ENCODE data around the gene SPDYE4. TPM values are rescaled to one million over a fixed set of nuclear protein-coding genes. Genes with fewer than 3 reads are reported as not detected.
A peak's percentile ranks its signal among the peaks of the same experiment; 100 is the strongest.

SPDYE4 gene
- total RNA-seq, 2 experiments from 2014 or later = not detected

DNA sequence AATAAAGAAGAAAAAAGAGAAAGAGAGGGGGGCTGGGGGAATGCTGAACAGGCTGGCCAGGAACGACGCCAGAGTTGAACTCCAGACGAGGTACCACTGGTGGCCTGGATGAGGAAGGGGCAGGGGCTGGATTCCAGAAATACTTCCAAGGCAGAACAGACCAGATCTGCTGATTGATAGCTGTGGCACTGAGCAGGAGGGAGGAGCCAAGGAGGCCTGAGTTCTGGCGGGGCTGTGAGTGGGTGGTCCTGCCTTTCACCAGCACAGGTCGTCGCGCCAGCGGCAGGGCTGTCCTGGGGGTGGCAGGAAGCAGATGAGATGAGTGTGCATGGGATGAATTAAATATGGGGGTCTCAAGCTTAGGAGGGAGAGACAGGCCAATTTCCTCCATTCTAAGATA, 19.2 kb downstream of the SPDYE4 start:
- H3K4me3 Mint-ChIP-seq = peak overlapping the region; percentile 30
- no peak for ATAC-seq (ENCODE audit: poor library complexity)

DNA sequence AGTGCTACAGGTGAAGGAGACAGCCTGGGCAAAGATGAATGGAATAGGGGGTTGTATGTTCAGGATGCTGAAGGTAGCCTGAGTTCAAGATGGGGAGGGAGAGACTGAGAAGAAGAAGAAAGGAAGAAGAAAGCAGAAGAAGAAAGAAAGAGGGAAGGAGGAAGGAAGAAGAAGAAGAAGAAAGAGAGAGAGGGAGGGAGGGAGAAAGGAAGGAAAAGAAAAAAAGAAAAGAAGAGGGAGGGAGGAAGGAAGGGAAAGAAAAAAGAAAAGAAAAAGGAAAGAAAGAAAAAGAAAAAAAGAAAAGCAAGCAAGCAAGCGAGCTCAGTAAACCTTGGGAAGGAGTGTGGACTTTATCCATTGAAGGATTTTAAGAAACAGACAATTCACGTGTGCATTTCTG, 21.6 kb downstream of the SPDYE4 start:
- H3K4me3 Mint-ChIP-seq = no peak overlapping the region
- ChIA-PET CTCF (no interaction called here), POLR2A (interaction anchor here (1.2 kb wide), 1 partner anchor 353 kb away, joined by 3 read pairs; no protein-coding TSS in a partner anchor)
- no peaks in the 10 kb centered on the region for H3K36me3 Mint-ChIP-seq (ENCODE audit: low read depth)
- Histone ChIP-seq H3K4me1 (ENCODE audit: insufficient read depth, low read length) (peaks cover 15% of the 10 kb centered on the region), H3K36me3 (ENCODE audit: insufficient read depth, low read length) (no peaks in the 10 kb centered on the region), H3K4me3 (ENCODE audit: low read length) (no peak overlapping the region), H3K9me3 (ENCODE audit: control insufficient read depth in 1 of 2, insufficient read depth in 1 of 2, low read length in 2 of 2) (no peaks in the 10 kb centered on the region), H3K27me3 (ENCODE audit: control insufficient read depth in 1 of 2, insufficient read depth in 2 of 2, low read length in 2 of 2) (no peaks in the 10 kb centered on the region), H3K27ac (ENCODE audit: low read depth in 1 of 2, low read length in 2 of 2) (no peak overlapping the region)
- H3K9me3 Mint-ChIP-seq = no peaks in the 10 kb centered on the region
- H3K4me1 Mint-ChIP-seq (ENCODE audit: low read depth) = no peaks in the 10 kb centered on the region
- no peak for DNase-seq
- ATAC-seq (ENCODE audit: poor library complexity) = no peak
- no peak overlapping the region for H3K27ac Mint-ChIP-seq
- TF ChIP-seq, protein P1, sequence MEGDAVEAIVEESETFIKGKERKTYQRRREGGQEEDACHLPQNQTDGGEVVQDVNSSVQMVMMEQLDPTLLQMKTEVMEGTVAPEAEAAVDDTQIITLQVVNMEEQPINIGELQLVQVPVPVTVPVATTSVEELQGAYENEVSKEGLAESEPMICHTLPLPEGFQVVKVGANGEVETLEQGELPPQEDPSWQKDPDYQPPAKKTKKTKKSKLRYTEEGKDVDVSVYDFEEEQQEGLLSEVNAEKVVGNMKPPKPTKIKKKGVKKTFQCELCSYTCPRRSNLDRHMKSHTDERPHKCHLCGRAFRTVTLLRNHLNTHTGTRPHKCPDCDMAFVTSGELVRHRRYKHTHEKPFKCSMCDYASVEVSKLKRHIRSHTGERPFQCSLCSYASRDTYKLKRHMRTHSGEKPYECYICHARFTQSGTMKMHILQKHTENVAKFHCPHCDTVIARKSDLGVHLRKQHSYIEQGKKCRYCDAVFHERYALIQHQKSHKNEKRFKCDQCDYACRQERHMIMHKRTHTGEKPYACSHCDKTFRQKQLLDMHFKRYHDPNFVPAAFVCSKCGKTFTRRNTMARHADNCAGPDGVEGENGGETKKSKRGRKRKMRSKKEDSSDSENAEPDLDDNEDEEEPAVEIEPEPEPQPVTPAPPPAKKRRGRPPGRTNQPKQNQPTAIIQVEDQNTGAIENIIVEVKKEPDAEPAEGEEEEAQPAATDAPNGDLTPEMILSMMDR (IDR thresholded peaks at IDR 0.05) = no peak
- H3K27me3 Mint-ChIP-seq = peaks cover 10% of the 10 kb centered on the region
- intact Hi-C loops (cut with DNase I, micrococcal nuclease) = no loop called here

More for the DNA sequence above, 19.2 kb downstream of the SPDYE4 start:
- no peaks in the 10 kb centered on the region for H3K9me3 Mint-ChIP-seq
- Histone ChIP-seq H3K36me3 (ENCODE audit: insufficient read depth, low read length) (no peaks in the 10 kb centered on the region), H3K4me1 (ENCODE audit: insufficient read depth, low read length) (peaks cover 15% of the 10 kb centered on the region), H3K27me3 (ENCODE audit: control insufficient read depth in 1 of 2, insufficient read depth in 2 of 2, low read length in 2 of 2) (no peaks in the 10 kb centered on the region), H3K4me3 (ENCODE audit: low read length) (no peak overlapping the region), H3K27ac (ENCODE audit: low read depth in 1 of 2, low read length in 2 of 2) (no peak overlapping the region), H3K9me3 (ENCODE audit: control insufficient read depth in 1 of 2, insufficient read depth in 1 of 2, low read length in 2 of 2) (no peaks in the 10 kb centered on the region)
- DNase-seq = no peak
- ChIA-PET CTCF (no interaction called here), POLR2A (no interaction called here)
- H3K36me3 Mint-ChIP-seq (ENCODE audit: low read depth) = no peaks in the 10 kb centered on the region
- intact Hi-C loops (cut with DNase I, micrococcal nuclease) = no loop called here
- no peaks in the 10 kb centered on the region for H3K4me1 Mint-ChIP-seq (ENCODE audit: low read depth)
- TF ChIP-seq, protein P1 (IDR thresholded peaks at IDR 0.05) = no peak
- H3K27me3 Mint-ChIP-seq = peaks cover 10% of the 10 kb centered on the region
- no peak overlapping the region for H3K27ac Mint-ChIP-seq

GRCh38 chr17:8736362-8736761, 22.0 kb downstream of the SPDYE4 start:
- Histone ChIP-seq H3K36me3 (ENCODE audit: insufficient read depth, low read length) (no peaks in the 10 kb centered on the region), H3K9me3 (ENCODE audit: control insufficient read depth in 1 of 2, insufficient read depth in 1 of 2, low read length in 2 of 2) (no peaks in the 10 kb centered on the region), H3K27ac (ENCODE audit: low read depth in 1 of 2, low read length in 2 of 2) (no peak overlapping the region), H3K4me3 (ENCODE audit: low read length) (no peak overlapping the region), H3K27me3 (ENCODE audit: control insufficient read depth in 1 of 2, insufficient read depth in 2 of 2, low read length in 2 of 2) (no peaks in the 10 kb centered on the region), H3K4me1 (ENCODE audit: insufficient read depth, low read length) (peaks cover 15% of the 10 kb centered on the region)
- no peak overlapping the region for H3K27ac Mint-ChIP-seq
- ChIA-PET POLR2A (interaction anchor here (1.2 kb wide), 1 partner anchor 353 kb away, joined by 3 read pairs; no protein-coding TSS in a partner anchor), CTCF (no interaction called here)
- no peak overlapping the region for H3K4me3 Mint-ChIP-seq
- intact Hi-C loops (cut with DNase I, micrococcal nuclease) = no loop called here
- no peak for ATAC-seq (ENCODE audit: poor library complexity)
- no peaks in the 10 kb centered on the region for H3K4me1 Mint-ChIP-seq (ENCODE audit: low read depth)
- H3K9me3 Mint-ChIP-seq = no peaks in the 10 kb centered on the region
- TF ChIP-seq, protein P1 (IDR thresholded peaks at IDR 0.05) = no peak
- H3K36me3 Mint-ChIP-seq (ENCODE audit: low read depth) = no peaks in the 10 kb centered on the region
- DNase-seq = no peak
- H3K27me3 Mint-ChIP-seq = peaks cover 10% of the 10 kb centered on the region
